Osteocyte (in vitro differentiated cells): Measurements from ENCODE around the gene GLUL. TPM values are rescaled to one million over a fixed set of nuclear protein-coding genes. Genes with fewer than 3 reads are reported as not detected.

ENCODE experiments used
- DNase-seq: peaks from one replicate; pipeline ENCODE4 v3.0.0; 2021; ENCODE audit warnings: mixed read lengths; ENCODE audit not compliant: unreplicated experiment; ENCODE audit errors: extremely low spot score
- H3K27ac Mint-ChIP-seq: one replicate; pipeline ENCODE4 v1.8.0; 2021; ENCODE audit warnings: mild to moderate bottlenecking, mixed read lengths; ENCODE audit not compliant: unreplicated experiment
- H3K27me3 Mint-ChIP-seq: one replicate; pipeline ENCODE4 v1.8.0; 2021; ENCODE audit warnings: mixed read lengths; ENCODE audit not compliant: unreplicated experiment
- H3K36me3 Mint-ChIP-seq: one replicate; pipeline ENCODE4 v1.8.0; 2021; ENCODE audit warnings: mixed read lengths; ENCODE audit not compliant: unreplicated experiment
- H3K4me1 Mint-ChIP-seq: one replicate; pipeline ENCODE4 v1.8.0; 2021; ENCODE audit warnings: mixed read lengths; ENCODE audit not compliant: unreplicated experiment
- H3K4me3 Mint-ChIP-seq: one replicate; pipeline ENCODE4 v1.8.0; 2021; ENCODE audit warnings: mild to moderate bottlenecking, moderate library complexity, mixed read lengths; ENCODE audit not compliant: unreplicated experiment
- H3K9me3 Mint-ChIP-seq: one replicate; pipeline ENCODE4 v1.8.0; 2021; ENCODE audit warnings: mixed read lengths; ENCODE audit not compliant: unreplicated experiment
- CTCF ChIP-seq: fragments of 200-600 bp; sonication (generic); IDR thresholded peaks from 2 replicates; pipeline ENCODE4 v1.5.0; 2021; ENCODE audit warnings: antibody characterized with exemption, mild to moderate bottlenecking, moderate library complexity
- total RNA-seq: library from RNA; stranded (reverse); gene quantifications from 2 replicates; pipeline ENCODE4 v1.2.1, GENCODE V29; 2021

The GLUL gene
- total RNA-seq, 1 donor from 2014 or later: 253 TPM

- Mint-ChIP-seq H3K4me1 (peaks cover 29% of the 10 kb centered on the region), H3K27ac (no peak overlapping the region), H3K27me3 (no peaks in the 10 kb centered on the region), H3K36me3 (peaks cover 8% of the 10 kb centered on the region), H3K4me3 (no peak overlapping the region), H3K9me3 (no peaks in the 10 kb centered on the region)
- no peak for DNase-seq
- TF ChIP-seq CTCF: no peak
Measured at GRCh38 chr1:182394055-182394775, 2.6 kb upstream of the GLUL start.

- Mint-ChIP-seq H3K27ac (peak overlapping the region; percentile 97), H3K9me3 (no peaks in the 10 kb centered on the region), H3K4me3 (peak overlapping the region; percentile 96), H3K4me1 (peaks cover 39% of the 10 kb centered on the region), H3K27me3 (no peaks in the 10 kb centered on the region), H3K36me3 (peaks cover 24% of the 10 kb centered on the region)
- no peak for TF ChIP-seq CTCF
- peak; percentile 83 for DNase-seq
Measured at GRCh38 chr1:182392050-182393028, 749 bp upstream of the GLUL start.

- DNase-seq: no peak
- Mint-ChIP-seq H3K9me3 (no peaks in the 10 kb centered on the region), H3K36me3 (peaks cover 37% of the 10 kb centered on the region), H3K27ac (peak overlapping the region; percentile 97), H3K4me1 (peaks cover 26% of the 10 kb centered on the region), H3K27me3 (no peaks in the 10 kb centered on the region), H3K4me3 (peak overlapping the region; percentile 96)
- peak; percentile 22 for TF ChIP-seq CTCF
Measured at GRCh38 chr1:182391028-182391361, 595 bp downstream of the GLUL start.

- H3K4me3 Mint-ChIP-seq: peak overlapping the region; percentile 96
- peaks cover 47% of the 10 kb centered on the region for H3K36me3 Mint-ChIP-seq
- no peak for TF ChIP-seq CTCF
- no peaks in the 10 kb centered on the region for H3K27me3 Mint-ChIP-seq
- H3K4me1 Mint-ChIP-seq: peaks cover 26% of the 10 kb centered on the region
- H3K27ac Mint-ChIP-seq: peak overlapping the region; percentile 77
- H3K9me3 Mint-ChIP-seq: no peaks in the 10 kb centered on the region
- no peak for DNase-seq
Measured at GRCh38 chr1:182389619-182390047, 2.0 kb downstream of the GLUL start.
